SU-DHL-6 (cell line): ENCODE measurements around the gene ACSL3.

Source experiments
- H2AFZ ChIP-seq: fragments of 200-600 bp; sonication (generic); 2 replicates; pipeline ENCODE4 v1.6.1; 2014; ENCODE audit warnings: low read depth, mild to moderate bottlenecking, moderate library complexity, mixed read lengths, antibody characterized with exemption, low read length; ENCODE audit not compliant: severe bottlenecking
- H3F3A ChIP-seq: fragments of 200-600 bp; shearing (Covaris generic); 2 replicates; pipeline ENCODE4 v1.6.0; 2016; ENCODE audit warnings: antibody characterized with exemption, mild to moderate bottlenecking; ENCODE audit not compliant: insufficient read depth
- H3K27ac ChIP-seq: fragments of 200-600 bp; sonication (generic); 2 replicates; pipeline ENCODE4 v1.5.1; 2016; ENCODE audit warnings: low read depth, mild to moderate bottlenecking, low read length, moderate library complexity, mixed read lengths
- H3K27me3 ChIP-seq: fragments of 200-600 bp; sonication (generic), shearing (Covaris generic); 2 replicates; pipeline ENCODE4 v1.6.0; 2014; ENCODE audit warnings: mild to moderate bottlenecking, low read length
- H3K36me3 ChIP-seq: fragments of 200-600 bp; sonication (generic); 2 replicates; pipeline ENCODE4 v1.6.1; 2014; ENCODE audit warnings: mild to moderate bottlenecking, low read length, mixed read lengths
- H3K4me2 ChIP-seq: fragments of 300-600, 200-600 bp; shearing (Covaris generic), sonication (generic); 2 replicates; pipeline ENCODE4 v1.6.0; 2014; ENCODE audit warnings: low read length, low read depth, mild to moderate bottlenecking; ENCODE audit not compliant: poor library complexity, severe bottlenecking
- H3K4me3 ChIP-seq: fragments of 200-600 bp; sonication (generic); 2 replicates; pipeline ENCODE4 v1.5.1; 2014; ENCODE audit warnings: antibody characterized with exemption, low read length, mild to moderate bottlenecking, mixed read lengths; ENCODE audit not compliant: insufficient read depth, poor library complexity, severe bottlenecking
- H3K79me2 ChIP-seq: fragments of 200-600 bp; sonication (generic); 2 replicates; pipeline ENCODE4 v1.6.1; 2014; ENCODE audit warnings: mild to moderate bottlenecking, low read length, moderate library complexity; ENCODE audit not compliant: insufficient read depth
- H3K9ac ChIP-seq: fragments of 200-600 bp; sonication (generic); 2 replicates; pipeline ENCODE4 v1.7.0; 2014; ENCODE audit warnings: mild to moderate bottlenecking, low read length
- H3K9me2 ChIP-seq: fragments of 200-600 bp; sonication (generic); replicated peaks from 2 replicates; pipeline ENCODE4 v1.6.1; 2014; ENCODE audit warnings: low read length; ENCODE audit not compliant: insufficient read depth
- H3K9me3 ChIP-seq: fragments of 200-600 bp; sonication (generic); 2 replicates; pipeline ENCODE4 v1.6.1; 2014; ENCODE audit warnings: low read length, mixed read lengths; ENCODE audit not compliant: insufficient read depth
- H4K20me1 ChIP-seq: fragments of 200-600 bp; sonication (generic); 2 replicates; pipeline ENCODE4 v1.6.1; 2014; ENCODE audit warnings: low read depth, mild to moderate bottlenecking, antibody characterized with exemption, low read length, moderate library complexity, mixed read lengths
- CTCF ChIP-seq: fragments of 200-600 bp; sonication (generic); IDR thresholded peaks from one replicate; pipeline ENCODE4 v1.5.1; 2017; ENCODE audit warnings: antibody characterized with exemption, mild to moderate bottlenecking, low read length, moderate library complexity; ENCODE audit not compliant: insufficient read depth, poor library complexity, severe bottlenecking
- EZH2phosphoT487 ChIP-seq: fragments of 200-600 bp; sonication (generic), shearing (Covaris generic); conservative IDR thresholded peaks from 2 replicates; pipeline ENCODE4 v1.6.1; 2018; ENCODE audit warnings: mild to moderate bottlenecking, antibody characterized with exemption, low read length, moderate library complexity, mixed read lengths

Gene ACSL3

GRCh38 chr2:222862106-222862908 is 1.5 kb downstream of the ACSL3 start:
- H4K20me1 ChIP-seq = peaks cover 39% of the 10 kb centered on the region
- peak overlapping the region; percentile 77 for H3K4me3 ChIP-seq
- peak overlapping the region; percentile 84 for H3K4me2 ChIP-seq
- no peak overlapping the region for H2AFZ ChIP-seq
- H3K9ac ChIP-seq = peak overlapping the region; percentile 80
- H3K79me2 ChIP-seq = peaks cover 62% of the 10 kb centered on the region
- H3K27ac ChIP-seq = no peak overlapping the region
- H3K9me2 ChIP-seq = no peaks in the 10 kb centered on the region
- H3K27me3 ChIP-seq = no peaks in the 10 kb centered on the region
- H3K36me3 ChIP-seq = no peaks in the 10 kb centered on the region
- H3F3A ChIP-seq = peaks cover 8% of the 10 kb centered on the region; the same call in 1 of the 2 replicates
- TF ChIP-seq CTCF = no peak
- no peak for TF ChIP-seq EZH2phosphoT487
- no peaks in the 10 kb centered on the region for H3K9me3 ChIP-seq

GRCh38 chr2:222862909-222863544 is 2.2 kb downstream of the ACSL3 start:
- H3K4me2 ChIP-seq = peak overlapping the region; percentile 84
- peaks cover 8% of the 10 kb centered on the region; the same call in 1 of the 2 replicates for H3F3A ChIP-seq
- peaks cover 69% of the 10 kb centered on the region for H3K79me2 ChIP-seq
- H3K9me3 ChIP-seq = no peaks in the 10 kb centered on the region
- no peak overlapping the region for H2AFZ ChIP-seq
- no peaks in the 10 kb centered on the region for H3K36me3 ChIP-seq
- no peaks in the 10 kb centered on the region for H3K9me2 ChIP-seq
- H3K27me3 ChIP-seq = no peaks in the 10 kb centered on the region
- TF ChIP-seq EZH2phosphoT487 (no peak), CTCF (no peak)
- no peak overlapping the region for H3K9ac ChIP-seq
- H3K4me3 ChIP-seq = no peak overlapping the region
- peaks cover 45% of the 10 kb centered on the region for H4K20me1 ChIP-seq
- H3K27ac ChIP-seq = no peak overlapping the region

GRCh38 chr2:222864296-222864695 is 3.5 kb downstream of the ACSL3 start:
- Histone ChIP-seq H3K9me2 (no peaks in the 10 kb centered on the region), H3K79me2 (peaks cover 81% of the 10 kb centered on the region), H3K36me3 (no peaks in the 10 kb centered on the region), H2AFZ (no peak overlapping the region), H3K27ac (no peak overlapping the region), H3K27me3 (no peaks in the 10 kb centered on the region), H3K4me2 (no peak overlapping the region), H3F3A (peaks cover 8% of the 10 kb centered on the region; the same call in 1 of the 2 replicates), H3K9me3 (no peaks in the 10 kb centered on the region), H3K4me3 (no peak overlapping the region), H4K20me1 (peaks cover 54% of the 10 kb centered on the region), H3K9ac (no peak overlapping the region)
- TF ChIP-seq CTCF (no peak), EZH2phosphoT487 (no peak)
